Measurements from ENCODE around the gene HES6. TPM values are rescaled to one million over a fixed set of nuclear protein-coding genes. Genes with fewer than 3 reads are reported as not detected.

Gene HES6, protein sequence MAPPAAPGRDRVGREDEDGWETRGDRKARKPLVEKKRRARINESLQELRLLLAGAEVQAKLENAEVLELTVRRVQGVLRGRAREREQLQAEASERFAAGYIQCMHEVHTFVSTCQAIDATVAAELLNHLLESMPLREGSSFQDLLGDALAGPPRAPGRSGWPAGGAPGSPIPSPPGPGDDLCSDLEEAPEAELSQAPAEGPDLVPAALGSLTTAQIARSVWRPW
- total RNA-seq (3.6 and 4.1 TPM in 2 replicates), polyA plus RNA-seq (0.82 and 0.91 TPM in 2 replicates), polyA minus RNA-seq (ENCODE audit: low replicate concordance) (0.63 TPM in 1 of 2 replicates, not detected in the other)
- polyA plus RNA-seq (2012): 1.9 TPM in 2 replicates

DNA sequence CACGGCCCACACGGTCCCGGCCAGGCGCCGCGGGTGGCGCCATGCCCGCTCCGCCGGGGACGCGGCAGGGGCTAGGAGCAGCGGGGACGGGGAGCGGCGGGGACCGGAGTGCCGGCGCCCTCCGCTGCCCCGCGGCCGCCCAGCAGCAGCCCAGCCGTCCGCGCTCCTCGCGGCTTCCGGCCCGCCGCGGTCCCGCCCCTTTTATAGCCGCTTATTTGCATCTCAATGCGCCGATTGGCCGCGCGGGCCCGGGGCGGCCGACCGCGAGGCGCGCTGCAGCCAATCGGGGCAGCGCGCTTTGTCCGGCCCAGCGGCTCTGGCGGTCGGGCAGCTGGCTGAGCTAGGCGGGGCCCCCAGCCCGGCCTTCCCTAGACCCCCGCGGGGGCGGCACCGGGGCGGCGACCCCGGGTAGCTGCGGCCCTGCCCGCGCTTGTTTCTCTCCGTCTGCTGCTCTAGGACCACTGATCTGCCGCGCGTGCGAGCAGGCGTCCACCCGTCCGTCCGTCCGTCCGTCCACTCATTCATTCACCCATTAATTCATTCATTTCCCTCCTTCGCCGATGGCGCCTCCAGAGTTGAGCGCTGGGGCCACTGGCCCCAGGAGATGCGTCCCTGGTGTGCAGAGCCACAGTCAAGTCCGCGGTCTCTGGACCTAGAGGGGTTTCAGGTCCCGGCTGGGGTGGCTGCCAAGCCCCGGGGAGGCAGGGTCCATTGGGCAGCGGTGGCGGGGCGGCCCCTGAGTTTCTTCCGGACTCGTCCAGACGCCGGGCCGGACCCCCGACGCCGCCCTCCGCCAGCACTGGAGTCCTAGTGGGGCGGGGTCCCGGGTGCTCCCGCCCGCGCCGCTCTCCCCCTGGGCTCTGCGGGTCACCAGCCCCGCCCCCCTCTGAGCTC is at the start of gene HES6:
Gene HES6, minus strand, starts transcription at position 176 of the 894 bp plus-strand sequence. Its CDS starts 133 bp downstream, at position 43.
- H2AFZ ChIP-seq (ENCODE audit: low read length): peak within 1 kb of the TSS; percentile 67
- H3K4me2 ChIP-seq (ENCODE audit: extremely low read depth, insufficient read depth, low read length): peak within 1 kb of the TSS; percentile 68
- peak within 1 kb of the TSS; percentile 53 for H3K9ac ChIP-seq (ENCODE audit: insufficient read depth, low read length)
- peaks cover 2% of the 10 kb centered on the region for H3K4me1 ChIP-seq (ENCODE audit: control insufficient read depth, extremely low read depth, insufficient read depth, low read length)
- no peaks in the 10 kb centered on the region for H3K79me2 ChIP-seq (ENCODE audit: control insufficient read depth, insufficient read depth, low read length)
- H3K36me3 ChIP-seq (ENCODE audit: control insufficient read depth, insufficient read depth, low read length): no peaks in the 10 kb centered on the region
- no peak within 1 kb of the TSS for H3K27ac ChIP-seq (ENCODE audit: insufficient read depth, low read length)
- no peaks in the 10 kb centered on the region for H4K20me1 ChIP-seq (ENCODE audit: control insufficient read depth, extremely low read depth, insufficient read depth, low read length)
- peaks cover 28% of the 10 kb centered on the region for H3K27me3 ChIP-seq (ENCODE audit: control insufficient read depth, insufficient read depth, low read length)
- peak within 1 kb of the TSS; percentile 10 to 60 (median 46) for H3K4me3 ChIP-seq (replicated peaks in 1 of 4; ENCODE audit: control extremely low read depth in 1 of 4, insufficient read depth in 1 of 4, low read depth in 3 of 4, low read length in 4 of 4)
- TF ChIP-seq EZH2 (IDR thresholded peaks at IDR 0.05; ENCODE audit: low read length, missing control alignments): no peak
- TF ChIP-seq, protein P1, sequence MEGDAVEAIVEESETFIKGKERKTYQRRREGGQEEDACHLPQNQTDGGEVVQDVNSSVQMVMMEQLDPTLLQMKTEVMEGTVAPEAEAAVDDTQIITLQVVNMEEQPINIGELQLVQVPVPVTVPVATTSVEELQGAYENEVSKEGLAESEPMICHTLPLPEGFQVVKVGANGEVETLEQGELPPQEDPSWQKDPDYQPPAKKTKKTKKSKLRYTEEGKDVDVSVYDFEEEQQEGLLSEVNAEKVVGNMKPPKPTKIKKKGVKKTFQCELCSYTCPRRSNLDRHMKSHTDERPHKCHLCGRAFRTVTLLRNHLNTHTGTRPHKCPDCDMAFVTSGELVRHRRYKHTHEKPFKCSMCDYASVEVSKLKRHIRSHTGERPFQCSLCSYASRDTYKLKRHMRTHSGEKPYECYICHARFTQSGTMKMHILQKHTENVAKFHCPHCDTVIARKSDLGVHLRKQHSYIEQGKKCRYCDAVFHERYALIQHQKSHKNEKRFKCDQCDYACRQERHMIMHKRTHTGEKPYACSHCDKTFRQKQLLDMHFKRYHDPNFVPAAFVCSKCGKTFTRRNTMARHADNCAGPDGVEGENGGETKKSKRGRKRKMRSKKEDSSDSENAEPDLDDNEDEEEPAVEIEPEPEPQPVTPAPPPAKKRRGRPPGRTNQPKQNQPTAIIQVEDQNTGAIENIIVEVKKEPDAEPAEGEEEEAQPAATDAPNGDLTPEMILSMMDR (conservative IDR thresholded peaks at IDR 0.05 in 1 of 2, IDR thresholded peaks at IDR 0.05 in 1 of 2; ENCODE audit: low read depth in 1 of 2, low read length in 2 of 2): no peak
- H3K9me3 ChIP-seq (ENCODE audit: control insufficient read depth, insufficient read depth, low read depth, low read length): no peaks in the 10 kb centered on the region
- peak; percentile 79 to 84 for DNase-seq (ENCODE audit: low read depth in 2 of 2)

DNA sequence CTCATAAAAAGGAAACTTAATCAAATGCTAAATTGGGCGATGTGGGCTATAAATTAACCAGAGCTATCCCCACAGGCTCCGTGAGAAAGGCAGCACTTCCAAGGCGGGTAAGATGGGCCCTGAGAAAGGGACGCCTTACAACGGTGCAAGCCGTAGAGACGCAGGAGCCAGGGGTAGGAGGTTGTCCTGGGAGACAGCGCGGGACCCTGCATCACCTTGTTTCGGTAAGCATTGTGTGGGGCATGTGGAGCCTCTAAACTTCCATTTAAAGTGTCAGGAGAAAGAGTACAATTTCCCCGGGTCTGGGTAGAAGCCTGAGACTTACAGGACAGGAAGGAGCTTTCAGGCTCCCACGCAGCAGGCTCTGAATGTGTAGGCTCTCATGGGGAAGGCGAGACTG is 49.7 kb upstream of the HES6 start:
- H3K79me2 ChIP-seq (ENCODE audit: control insufficient read depth, insufficient read depth, low read length): peaks cover 1% of the 10 kb centered on the region
- H3K9ac ChIP-seq (ENCODE audit: insufficient read depth, low read length): no peak overlapping the region
- peak overlapping the region; percentile 83 for H3K4me2 ChIP-seq (ENCODE audit: extremely low read depth, insufficient read depth, low read length)
- no peaks in the 10 kb centered on the region for H3K36me3 ChIP-seq (ENCODE audit: control insufficient read depth, insufficient read depth, low read length)
- no peaks in the 10 kb centered on the region for H3K9me3 ChIP-seq (ENCODE audit: control insufficient read depth, insufficient read depth, low read depth, low read length)
- H3K4me3 ChIP-seq (replicated peaks in 1 of 4; ENCODE audit: control extremely low read depth in 1 of 4, insufficient read depth in 1 of 4, low read depth in 3 of 4, low read length in 4 of 4): peak overlapping the region in 3 of 4 experiments; percentile 46 to 81 (median 52)
- H3K4me1 ChIP-seq (ENCODE audit: control insufficient read depth, extremely low read depth, insufficient read depth, low read length): peaks cover 23% of the 10 kb centered on the region
- H3K27me3 ChIP-seq (ENCODE audit: control insufficient read depth, insufficient read depth, low read length): peaks cover 4% of the 10 kb centered on the region
- peak overlapping the region; percentile 97 for H3K27ac ChIP-seq (ENCODE audit: insufficient read depth, low read length)
- no peaks in the 10 kb centered on the region for H4K20me1 ChIP-seq (ENCODE audit: control insufficient read depth, extremely low read depth, insufficient read depth, low read length)
- DNase-seq (ENCODE audit: low read depth in 2 of 2): no peak
- TF ChIP-seq, protein P1 (conservative IDR thresholded peaks at IDR 0.05 in 1 of 2, IDR thresholded peaks at IDR 0.05 in 1 of 2; ENCODE audit: low read depth in 1 of 2, low read length in 2 of 2): no peak
- TF ChIP-seq EZH2 (IDR thresholded peaks at IDR 0.05; ENCODE audit: low read length, missing control alignments): no peak
- H2AFZ ChIP-seq (ENCODE audit: low read length): no peak overlapping the region

Measured in fibroblast of lung (primary cell).